Activated effector memory CD4-positive, alpha-beta T cell treated with anti-CD3 and anti-CD28 coated beads, Interleukin-2, amount 50 U/mL, for 16 hours (primary cell): ENCODE measurements around the gene GPR84.
"Not testable (repeated sequence)": the region's sequence is repeated elsewhere in the genome, so short reads cannot be mapped to it uniquely, and the experiment has no call there.

Experiments
- DNase-seq: peaks from one replicate; pipeline ENCODE4 v3.0.0-alpha.2; 2020

GPR84 gene

DNA sequence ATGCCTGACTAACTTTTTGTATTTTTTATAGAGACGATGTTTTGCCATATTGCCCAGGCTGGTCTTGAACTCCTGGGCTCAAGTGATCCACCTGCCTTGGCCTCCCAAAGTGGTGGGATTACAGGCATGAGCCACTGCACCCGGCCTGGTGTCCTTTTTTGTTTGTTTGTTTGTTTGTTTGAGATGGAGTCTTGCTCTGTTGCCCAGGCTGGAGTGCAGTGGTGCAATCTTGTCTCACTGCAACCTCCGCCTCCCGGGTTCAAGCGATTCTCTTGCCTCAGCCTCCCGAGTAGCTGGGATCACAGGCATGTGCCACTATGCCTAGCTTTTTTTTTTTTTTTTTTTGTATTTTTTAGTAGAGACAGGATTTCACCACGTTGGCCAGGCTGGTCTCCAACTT is 10.0 kb downstream of the GPR84 start:
- not testable (repeated sequence) for DNase-seq

DNA sequence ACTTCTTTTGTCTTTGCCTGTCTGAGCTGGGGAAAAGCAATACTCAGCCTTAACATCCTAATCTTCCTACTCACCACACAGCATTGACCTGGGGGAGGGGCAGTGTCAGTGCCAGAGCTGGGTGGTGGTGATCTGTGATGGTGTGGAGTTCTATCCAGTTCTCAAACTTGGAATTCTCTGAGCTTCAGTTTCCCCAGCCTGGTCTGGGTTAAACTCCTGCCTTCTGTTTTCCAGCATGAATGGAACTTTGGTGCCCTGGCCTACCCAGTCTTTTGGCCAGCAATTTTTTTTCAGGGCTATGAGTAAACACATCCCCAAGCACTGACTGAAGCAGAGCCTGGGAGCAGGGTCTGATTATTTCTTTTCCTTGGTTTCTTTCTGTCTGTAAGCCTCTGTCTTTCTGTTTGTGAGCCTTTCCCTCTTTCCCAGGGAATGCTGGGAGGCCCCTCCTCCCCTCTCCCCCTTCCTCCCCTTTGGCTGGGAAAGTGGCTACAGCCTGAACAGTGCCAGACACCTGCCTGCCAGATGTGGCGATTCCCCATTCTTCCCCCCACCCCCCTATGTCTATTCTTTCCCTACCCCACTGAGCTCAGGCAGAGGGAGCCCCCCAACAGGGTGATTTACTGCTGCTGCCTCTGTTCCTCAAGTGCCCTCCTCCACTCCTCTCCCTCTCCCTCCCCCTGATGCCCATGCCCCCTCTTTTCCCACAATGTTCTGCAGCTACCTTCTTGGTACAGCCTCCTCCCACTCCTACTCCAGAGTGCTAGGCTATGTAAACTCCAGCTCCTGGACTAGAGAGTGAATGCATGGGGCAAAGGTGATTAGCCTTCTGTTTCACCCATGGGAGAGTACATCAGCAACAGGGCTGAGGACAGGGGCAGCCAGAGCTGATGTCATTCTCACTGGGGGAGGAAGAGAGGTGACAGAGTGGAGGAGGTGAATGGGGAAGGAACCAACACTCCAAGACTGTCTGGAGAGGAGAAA is 11.1 kb downstream of the GPR84 start:
- no peak for DNase-seq

DNA sequence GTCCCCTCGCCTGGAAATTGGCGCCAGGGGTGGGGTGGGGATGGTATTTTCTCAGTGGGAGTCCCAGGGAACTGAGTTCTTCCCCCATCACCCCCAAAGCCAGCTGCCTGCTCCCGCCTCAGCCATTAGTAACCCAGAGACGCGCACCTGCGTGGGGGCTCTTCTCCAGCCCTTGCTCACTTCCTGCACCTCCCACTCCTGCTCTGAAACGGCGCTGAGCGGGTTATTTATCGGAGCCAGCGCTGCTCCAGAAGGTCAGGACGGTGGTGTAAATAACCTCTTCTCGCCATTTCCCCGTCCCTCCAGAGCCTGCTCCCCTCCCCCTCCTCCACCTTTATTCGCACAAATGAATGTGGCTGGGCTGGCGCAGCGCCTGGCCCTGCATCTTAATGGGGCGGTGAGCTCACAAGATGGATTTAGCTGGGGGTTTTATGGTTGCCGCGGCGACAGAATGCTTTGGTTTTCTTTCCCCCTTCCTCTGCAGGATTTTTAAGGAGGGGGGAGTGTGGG is 12.2 kb downstream of the GPR84 start:
- peak; percentile 70 for DNase-seq

DNA sequence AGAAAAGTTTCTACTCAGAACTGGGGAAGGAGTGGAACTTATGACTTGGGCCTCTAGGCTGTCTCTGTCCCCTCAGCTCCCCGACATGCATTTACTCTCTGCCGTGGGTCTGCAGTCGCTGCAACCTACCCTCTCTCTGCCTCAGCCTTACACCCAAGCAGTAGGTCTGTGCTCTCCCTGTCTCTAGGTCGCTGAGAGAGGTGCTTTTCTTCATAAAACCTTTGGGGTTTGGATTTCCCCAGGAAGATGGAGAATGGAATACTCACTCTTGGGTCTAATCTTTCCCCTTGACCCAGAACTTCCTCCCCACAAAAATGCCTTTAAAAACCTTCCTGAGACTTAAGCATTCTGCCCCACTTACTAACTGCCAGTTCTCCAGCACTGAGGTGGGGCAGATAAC is 12.9 kb downstream of the GPR84 start:
- no peak for DNase-seq

GRCh38 chr12:54350743-54351142 is 13.5 kb downstream of the GPR84 start:
- no peak for DNase-seq

DNA sequence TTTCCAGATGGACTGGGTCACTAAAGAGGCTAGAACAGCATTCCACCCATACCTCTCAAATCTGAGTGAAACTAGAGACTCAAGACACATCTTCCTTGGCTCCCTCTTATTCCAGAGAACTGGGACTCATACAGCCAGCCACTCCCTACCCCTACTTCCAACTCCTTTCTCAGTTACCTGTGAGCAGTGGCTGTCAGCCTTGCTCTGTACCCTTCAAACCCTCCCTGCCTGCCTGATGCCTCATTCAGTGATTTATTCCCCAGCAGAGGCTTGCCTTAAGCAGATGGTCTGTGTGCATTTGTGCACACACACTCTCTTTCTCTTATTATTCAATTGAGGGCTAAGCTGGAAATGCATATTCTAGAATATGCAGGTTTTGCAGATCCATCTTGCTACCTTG is 14.6 kb downstream of the GPR84 start:
- DNase-seq, result no peak

GRCh38 chr12:54349036-54349435 is 15.2 kb downstream of the GPR84 start:
- no peak for DNase-seq

- no peak for DNase-seq
These were observed 22.6 kb downstream of the GPR84 start for GRCh38 chr12:54341378-54342300.

- no peak for DNase-seq
These were observed 23.4 kb downstream of the GPR84 start for GRCh38 chr12:54340846-54341245.

DNA sequence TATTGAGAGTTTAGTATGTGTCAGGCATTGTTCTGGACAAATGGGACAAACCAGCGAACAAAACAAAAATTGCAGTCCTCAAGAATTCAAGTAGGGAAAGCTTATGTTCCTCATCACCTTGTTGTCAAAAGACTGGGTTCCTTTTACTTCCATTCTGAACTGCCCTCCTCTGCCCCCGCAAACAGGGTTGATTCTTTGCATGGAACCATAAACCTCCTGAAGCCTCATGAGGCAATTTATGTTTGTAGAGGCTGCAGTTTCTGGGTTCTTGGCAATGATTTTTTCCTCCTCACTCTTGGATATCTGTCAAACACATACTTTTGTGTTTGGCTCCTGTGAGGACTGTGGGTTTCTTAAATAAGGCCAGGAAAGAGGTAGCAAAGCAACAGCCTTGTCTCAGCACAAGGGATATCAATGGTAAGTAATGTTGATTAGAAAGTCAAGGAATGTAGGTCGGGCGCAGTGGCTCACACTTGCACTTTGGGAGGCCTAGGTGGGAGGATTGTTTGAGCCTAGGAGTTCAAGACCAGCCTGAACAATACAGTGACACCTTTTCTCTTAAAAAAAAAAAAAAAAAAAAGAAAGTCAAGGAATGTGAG is 25.5 kb downstream of the GPR84 start:
- no peak for DNase-seq

DNA sequence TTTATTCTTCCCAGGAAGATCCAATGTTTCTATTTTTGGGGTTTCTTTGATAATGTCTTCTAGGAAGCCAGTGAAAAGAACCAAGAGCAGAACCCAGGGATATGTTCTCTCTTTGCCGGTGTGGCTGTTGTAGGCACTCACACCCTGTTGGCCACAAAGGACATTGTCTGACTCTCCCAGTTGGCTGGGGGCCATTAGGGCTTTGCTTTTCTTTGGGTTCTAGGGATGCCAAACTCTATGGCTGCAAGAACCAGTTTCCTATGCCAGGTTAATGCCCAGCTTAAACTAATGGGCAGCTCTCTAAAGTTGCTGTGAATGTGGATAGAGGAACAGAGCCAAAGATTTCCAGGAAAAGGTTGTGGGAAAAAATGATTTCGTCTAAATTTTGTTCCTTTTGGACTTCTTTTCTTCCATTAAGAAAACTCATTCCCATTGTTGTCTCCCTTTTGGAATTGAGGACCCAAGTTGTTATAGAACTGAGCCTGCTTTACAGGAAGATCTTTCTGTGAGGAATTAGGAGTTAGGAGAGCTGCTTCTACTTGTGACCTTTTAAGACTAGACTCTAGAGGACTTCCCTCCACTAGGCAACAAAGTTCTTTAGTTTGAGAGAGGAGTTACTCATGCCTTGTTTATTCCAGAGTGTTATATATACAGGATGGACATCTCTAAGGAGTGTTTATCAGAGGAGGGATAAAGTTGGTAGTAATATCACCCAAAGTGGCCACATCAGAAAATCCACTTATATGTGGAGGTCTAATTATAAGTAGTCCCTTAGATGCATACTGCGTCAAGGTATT is 26.2 kb downstream of the GPR84 start:
- DNase-seq, result no peak

DNA sequence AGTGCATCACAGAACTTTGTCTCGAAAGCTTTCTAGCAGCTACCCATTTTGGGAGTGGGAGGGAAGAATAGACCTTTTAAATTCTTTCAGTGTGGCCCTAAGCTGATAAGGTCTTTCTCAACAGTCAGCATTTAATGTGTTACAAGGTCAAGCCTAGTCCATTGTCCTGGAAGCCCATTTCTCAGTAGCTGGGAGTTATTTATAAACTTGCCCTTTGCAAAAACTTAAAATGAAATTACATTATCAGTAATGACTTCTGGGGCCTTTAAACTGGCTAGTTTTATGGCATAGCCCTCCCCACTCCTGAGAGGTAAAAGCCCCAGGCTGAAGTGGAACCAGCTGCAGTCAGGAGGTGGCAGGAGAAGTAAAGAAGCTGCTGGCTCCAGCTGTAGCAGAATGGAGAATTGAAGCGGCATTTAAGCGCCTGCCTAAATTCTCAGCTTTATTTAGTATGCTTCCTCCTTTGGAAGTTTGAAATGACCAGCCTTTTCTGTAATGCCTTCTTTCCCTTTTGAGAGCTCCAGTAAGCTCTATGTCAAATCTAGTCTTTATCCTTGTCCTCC is 26.9 kb downstream of the GPR84 start:
- no peak for DNase-seq

GRCh38 chr12:54333420-54334034 is 30.8 kb downstream of the GPR84 start:
- DNase-seq, result no peak

- DNase-seq, result no peak
These were observed 32.8 kb downstream of the GPR84 start for GRCh38 chr12:54331461-54331860.

DNA sequence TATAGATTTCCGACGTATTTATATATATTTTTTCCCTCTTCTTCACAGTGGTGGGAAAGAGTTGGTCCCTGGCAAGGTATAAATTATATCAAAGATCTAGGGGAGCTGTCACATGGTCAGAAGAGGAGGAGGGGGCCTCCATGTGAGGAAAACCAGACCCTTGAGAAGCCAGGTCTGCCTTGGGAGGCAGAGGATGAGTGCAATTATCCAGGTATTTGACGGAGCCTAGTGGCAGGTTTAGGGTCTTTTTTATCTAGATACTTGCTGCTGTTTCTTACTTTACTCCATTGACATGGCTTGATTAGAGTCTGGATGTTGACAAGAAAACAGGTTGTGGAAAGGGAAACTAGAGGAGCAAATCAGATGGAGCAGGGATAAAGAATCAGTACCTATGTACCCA is 33.8 kb downstream of the GPR84 start:
- DNase-seq, result no peak

- no peak for DNase-seq
These were observed 34.5 kb downstream of the GPR84 start for GRCh38 chr12:54329759-54330158.

DNA sequence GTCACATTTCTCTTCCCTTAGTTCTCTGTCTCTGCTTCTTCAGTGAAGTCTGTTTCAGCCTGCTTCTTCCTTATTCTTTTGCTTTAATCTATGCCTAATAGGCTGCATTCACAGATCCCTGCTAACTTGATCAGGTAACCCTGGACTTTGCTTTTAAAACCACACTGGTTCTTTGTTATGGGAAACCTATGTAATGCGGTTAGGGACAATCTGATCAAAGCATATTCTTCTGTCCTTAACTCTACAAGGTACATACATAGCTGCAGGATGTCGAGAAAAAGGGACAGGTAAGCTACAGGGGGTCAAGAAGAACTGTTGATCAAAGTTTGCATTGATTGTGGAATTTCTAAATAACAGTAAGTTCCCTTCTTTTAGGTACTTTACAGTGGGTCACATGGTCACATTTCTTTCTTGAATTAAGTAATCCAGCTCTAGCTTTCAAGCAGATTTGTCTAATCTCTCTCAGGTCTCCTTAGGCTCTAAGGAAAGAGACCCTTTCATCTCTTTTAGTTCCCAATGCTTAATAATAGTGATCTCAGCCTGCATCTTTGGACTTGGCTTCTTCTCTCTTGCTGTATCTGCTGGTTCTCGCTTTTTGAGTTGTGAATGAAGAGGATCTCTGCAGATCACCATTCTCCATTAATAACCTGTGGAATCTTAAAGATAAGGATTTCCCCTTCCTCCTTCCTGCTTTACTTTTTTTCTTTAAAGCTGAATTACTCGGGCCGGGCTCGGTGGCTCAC is 35.5 kb downstream of the GPR84 start:
- DNase-seq, result no peak

DNA sequence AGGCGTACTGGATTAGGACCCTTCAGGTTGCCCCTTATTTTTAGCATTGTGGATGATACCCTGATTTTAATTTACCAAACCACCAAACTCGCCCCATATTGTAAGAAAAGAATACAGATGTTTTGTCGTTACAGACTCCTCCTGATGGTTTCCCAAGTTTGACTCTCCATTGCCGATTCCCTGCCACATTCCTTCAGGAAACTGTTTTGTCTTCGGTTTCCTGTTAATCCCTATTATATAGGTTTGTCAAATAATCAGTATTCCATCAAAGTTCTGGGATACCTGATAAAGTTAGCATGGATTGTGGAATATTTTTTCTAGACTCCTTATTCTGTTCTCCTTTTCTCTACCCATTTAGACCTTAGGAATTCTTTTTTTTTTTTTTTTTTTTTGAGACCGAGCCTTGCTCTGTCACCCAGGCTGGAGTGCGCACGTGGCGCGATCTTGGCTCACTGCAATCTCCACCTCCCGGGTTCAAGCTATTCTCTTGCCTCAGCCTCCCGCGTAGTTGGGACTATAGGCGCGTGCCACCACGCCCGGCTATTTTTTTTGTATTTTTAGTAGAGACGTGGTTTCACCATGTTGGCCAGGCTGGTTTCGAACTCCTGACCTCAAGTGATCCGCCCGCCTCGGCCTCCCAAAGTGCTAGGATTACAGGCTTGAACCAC is 38.7 kb downstream of the GPR84 start:
- DNase-seq, result not testable (repeated sequence)

DNA sequence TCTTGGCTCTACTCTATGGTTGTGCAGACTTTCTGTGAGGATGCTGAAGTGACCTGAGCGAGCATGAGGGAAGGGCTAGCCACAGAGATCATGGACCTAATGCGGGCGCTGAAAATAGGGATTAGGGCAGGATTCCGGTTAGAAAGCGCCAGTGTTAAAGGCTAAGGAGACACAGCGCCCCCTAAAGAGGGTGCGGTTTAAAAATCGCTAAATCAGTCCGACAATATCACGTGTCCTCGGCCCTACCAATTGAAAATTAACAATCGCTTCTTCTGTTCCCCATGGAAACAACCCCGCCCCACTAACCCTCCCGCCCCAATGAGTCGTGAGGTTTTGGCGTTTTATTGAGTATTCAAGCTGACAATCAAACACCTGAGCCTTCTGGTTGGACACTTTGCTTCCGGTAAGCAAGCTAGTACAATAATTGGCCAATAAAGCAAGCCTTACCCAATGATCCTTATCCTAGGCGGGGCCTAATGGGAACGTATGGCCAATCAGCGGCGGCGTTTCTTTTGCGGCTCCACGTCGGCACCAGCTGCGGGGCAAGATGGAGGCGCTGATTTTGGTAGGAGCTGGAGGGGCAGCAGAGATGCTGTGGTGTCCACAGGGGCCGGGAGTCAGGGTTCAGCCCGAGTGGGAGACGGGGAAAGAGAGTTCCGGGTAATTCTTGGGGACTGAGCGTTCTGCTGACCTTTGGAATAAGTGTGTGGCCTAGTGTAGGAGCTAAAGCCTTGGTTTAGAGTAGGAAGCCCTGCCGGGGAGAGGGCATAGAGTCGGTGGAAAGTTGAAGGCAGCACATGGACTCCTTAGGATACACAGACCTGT is 39.5 kb downstream of the GPR84 start, which contains the start of gene COPZ1:
COPZ1 (plus strand) TSS at position 515 of the 825 bp plus-strand sequence; CDS start at position 548, 33 bp downstream.
- peak; percentile 97 for DNase-seq
